NCI-H774 (cell line): Measurements from ENCODE around the gene TDG.
A peak's percentile ranks its signal among the peaks of the same experiment; 100 is the strongest.
"Not testable (repeated sequence)": the region's sequence is repeated elsewhere in the genome, so short reads cannot be mapped to it uniquely, and the experiment has no call there.

Experiments
- DNase-seq: peaks from one replicate; lab custom pipeline; 2025; lab: John Stamatoyannopoulos, UW

The TDG gene

DNA sequence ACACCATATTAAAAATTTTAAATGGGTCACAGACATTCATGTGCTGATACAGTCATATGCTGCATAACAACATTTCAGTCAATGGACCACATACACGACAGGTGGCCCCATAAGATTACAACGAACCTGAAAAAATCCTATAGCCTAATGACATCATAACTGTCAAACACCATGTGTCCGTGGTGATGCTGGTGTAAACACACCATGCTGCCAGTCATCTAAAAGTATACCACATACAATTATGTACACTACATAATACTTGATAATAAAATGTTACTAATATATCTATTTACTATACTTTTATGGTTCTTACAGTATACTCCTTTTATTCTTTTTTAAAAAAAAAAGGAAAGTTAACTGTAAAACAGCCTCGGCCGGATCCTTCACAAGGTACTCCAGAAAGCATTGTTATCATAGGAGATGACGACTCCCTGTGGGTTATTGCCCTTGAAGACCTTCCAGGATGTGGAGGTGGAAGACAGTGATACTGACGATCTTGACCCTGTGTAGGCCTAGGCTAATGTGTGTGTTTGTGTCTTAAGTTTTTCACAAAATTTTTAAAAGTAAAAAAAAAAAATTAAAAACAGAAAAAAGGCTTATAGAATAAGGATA lies 5.0 kb upstream of the TDG start:
- no peak for DNase-seq

DNA sequence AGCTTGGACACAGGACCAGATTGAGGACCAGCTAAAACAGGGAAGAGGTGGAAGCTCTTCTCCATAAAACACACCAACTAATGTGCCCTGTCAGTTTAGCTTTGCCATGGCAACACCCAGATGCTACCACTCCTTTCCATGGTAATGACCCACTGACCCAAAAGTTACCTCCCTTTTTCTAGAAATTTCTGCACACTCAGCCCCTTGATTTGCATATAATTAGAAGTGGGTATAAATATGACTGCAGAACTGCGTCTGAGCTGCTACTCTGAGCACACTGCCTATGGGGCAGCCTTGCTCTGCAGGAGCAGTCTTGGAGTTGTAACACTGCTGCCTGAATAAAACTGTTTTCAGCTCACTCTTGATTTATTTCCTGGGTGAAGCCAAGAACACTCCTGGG lies 3.2 kb upstream of the TDG start:
- DNase-seq = no peak

DNA sequence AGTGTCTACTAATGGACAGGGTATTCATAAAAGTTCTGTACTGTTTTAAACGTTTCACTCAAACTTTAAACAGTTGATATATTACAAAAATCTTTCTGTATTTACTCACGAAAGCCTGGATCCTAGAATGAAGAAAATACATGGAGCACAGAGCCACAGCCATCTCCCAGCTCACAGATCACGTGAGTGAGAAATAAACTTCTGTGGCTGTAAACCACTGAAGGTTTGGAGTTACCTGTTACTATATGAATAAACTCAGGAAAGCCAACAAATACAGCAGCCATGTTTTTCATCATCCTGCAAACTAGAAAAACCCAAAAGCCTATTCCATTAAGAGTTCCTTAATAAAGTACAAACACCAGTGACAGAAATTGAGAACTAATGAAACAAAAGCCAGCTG lies 867 bp upstream of the TDG start:
- DNase-seq = no peak

DNA sequence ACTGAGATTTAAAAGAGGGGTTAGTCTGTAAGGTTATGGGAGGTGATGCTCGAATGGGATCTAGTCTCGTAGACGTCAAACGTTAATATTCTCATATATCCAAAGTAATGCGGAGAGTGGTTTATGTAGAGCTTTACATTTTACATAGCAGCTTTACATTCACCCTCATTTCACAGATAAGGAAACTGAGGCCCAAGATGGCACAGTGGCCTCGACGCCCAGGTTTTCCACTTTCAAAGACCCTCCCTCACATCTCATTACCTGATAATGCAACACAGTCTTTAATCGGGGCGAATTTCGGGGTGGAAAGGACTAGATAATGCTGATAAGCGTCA lies 450 bp upstream of the TDG start:
- no peak for DNase-seq

DNA sequence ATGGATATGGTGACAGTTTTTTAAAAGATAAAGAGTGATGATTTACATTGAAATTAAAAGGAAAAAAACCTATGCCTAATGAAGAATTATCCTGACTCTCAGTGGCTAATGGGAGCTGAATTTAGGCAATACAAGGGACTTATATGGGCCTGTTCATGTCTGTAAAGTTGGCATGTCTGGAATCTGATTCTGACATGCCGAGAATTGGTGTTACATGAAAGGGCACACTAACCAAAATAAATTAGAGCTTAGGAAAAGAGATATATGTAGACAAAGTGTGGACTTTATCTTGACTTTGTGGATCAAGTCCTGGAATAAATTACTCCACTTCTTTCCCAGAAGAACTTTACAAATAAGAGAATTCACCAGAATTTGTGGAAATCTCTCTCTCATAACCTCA lies 1.1 kb downstream of the TDG start:
- DNase-seq = no peak

DNA sequence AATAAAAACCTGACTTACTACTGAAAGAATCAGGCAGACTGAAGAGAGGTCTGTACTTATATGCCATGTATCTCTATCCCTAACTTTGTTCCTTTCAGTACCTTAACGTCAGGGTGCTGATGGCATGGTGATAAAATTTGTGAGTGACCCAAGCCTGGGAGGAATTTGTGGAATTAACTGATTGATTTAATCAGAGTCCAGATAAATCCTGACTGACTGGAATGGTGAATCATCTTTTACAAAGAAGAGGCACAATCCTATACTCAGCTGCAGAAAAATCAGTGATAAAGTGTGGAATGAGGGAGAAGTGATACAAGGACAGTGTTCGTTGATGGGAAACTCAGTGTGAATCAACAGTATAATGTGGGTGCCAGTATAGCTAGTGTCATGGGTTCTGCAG lies 3.7 kb downstream of the TDG start:
- no peak for DNase-seq

DNA sequence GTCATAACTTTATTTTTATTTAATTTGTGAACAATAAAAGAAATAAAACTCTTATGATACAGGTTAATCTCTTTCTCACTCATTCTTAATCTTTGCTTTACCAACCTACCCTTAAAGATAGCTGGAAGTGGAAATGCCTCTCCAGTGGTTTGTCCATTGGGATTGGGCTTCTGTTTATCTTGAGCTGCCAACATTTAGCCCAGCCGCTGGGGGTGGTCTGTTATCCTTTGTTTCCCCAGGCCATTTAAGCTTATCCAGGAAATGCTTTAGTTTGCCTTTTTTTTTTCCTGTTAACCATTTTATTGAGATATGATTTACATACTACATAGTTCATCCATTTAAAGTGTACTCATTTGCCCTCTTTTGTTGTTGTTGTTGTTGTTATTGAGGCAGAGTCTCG lies 8.2 kb downstream of the TDG start:
- DNase-seq = no peak

DNA sequence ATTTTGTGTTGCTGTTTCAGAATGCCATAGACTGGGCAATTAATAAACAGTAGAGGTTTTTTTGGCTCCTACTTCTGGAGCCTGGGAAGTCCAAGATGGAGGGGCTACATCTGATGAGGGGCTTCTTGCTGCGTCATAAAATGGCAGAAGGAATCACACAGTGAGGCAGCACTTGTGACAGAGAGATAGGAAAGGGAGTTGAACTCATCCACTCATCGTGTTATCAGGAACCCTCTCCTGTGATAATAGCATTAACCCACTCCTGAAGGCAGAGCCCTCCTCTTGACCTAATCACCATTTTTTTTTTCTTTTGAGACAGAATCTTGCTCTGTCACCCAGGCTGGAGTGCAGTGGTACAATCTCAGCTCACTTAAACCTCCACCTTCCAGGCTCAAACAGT lies 9.7 kb downstream of the TDG start:
- no peak for DNase-seq

DNA sequence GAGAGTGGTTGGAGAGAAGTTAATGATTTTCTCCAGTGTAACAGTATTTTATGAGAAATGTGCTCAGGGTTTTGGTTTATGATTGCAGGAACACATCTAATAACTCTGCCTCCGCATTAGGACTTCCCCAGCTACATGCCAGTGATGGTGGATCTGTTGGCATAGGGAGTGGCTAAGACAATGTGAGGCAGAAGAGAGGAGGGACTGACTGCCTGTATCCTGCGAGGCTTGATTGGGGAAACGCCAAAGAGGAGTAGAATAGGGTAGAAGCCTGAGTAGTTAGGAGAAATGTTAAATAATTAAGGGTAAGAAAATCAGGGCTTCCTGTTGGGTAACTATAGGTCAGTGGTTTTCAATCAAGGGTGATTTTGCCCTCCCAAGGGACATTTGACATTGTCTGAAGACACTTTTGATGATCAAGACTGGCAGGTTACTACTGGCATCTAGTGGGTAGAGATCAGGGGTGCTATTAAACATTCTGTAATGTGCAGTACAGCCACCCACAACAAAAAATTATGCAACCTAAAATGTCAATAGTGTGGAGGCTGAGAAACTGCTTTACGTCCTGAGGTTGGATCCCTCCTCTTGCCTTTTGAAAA lies 12.8 kb downstream of the TDG start:
- DNase-seq = no peak

DNA sequence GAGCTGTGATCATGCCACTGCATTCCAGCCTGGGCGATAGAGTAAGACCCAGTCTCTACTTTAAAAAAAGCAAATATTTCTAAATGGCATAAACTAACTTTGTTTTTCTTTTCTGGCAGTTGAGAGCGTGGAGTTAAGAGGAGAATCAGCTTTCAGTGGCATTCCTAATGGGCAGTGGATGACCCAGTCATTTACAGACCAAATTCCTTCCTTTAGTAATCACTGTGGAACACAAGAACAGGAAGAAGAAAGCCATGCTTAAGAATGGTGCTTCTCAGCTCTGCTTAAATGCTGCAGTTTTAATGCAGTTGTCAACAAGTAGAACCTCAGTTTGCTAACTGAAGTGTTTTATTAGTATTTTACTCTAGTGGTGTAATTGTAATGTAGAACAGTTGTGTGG lies 21.2 kb downstream of the TDG start:
- no peak for DNase-seq

DNA sequence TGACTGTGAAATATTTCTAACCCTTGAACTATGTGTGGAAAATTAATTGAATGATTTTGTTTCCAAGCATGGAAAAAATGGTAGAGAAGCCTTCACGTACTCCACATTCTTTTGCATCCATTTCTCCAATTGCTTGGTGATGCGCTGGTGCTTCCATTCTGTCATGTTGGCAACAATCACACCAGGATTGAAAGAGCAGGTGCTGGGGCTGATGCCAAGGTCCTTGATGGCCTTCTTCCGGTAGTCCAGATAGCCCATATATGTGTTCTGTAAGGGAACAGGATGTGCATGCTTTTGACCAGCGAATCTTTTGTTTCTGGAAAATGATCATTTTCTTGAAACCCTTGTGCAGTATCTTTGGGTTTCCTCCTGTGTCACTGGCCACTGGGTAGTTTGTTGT lies 28.6 kb downstream of the TDG start:
- peak; percentile 19 for DNase-seq

DNA sequence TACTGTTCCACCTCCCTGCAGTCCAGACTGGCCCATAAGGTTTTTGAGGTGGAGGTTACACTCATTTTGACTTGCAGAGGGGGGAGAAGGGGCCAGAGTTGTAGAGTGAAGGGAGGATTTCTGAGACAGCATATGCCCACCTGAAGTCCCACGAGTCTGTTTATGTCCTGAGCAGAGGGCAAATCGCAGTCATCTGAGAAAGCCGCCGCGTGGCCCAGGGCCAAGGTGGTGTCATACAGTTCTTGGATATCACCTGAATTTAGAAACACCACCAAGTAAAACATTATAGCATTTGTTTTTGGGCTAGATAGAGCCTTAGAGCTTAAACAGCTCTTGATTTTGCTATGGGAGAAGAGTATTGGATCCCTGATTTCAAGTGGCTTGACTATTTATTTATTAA lies 30.9 kb downstream of the TDG start:
- DNase-seq = no peak

DNA sequence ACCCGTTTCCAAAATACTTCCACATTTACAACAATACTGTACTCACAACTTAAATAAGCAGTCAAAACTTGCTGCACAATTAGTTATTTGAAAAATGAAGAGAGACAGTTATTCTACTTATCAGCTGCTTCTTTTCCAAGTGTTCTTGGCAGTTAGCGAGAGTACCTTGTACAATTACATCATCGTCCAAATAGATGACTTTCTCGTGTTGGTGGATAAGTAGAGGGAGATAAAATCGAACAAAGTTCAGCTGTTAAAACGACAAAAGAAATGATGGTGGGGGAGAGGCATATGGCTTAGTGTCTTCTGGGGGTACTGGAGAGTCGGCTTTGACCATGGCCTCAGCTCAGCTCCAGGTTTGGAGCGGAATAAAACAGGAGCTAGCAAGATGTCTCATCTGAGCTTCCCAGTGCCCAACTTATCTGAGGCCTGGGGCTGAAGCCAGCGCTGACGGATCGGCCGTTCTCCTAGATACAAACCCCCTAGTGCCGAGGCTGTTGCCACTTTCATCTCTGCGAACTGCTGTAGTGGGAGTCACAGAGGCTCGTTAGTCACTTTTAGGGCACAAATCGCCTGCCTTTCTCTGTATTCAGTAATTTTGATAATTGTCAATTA lies 31.7 kb downstream of the TDG start:
- no peak for DNase-seq

DNA sequence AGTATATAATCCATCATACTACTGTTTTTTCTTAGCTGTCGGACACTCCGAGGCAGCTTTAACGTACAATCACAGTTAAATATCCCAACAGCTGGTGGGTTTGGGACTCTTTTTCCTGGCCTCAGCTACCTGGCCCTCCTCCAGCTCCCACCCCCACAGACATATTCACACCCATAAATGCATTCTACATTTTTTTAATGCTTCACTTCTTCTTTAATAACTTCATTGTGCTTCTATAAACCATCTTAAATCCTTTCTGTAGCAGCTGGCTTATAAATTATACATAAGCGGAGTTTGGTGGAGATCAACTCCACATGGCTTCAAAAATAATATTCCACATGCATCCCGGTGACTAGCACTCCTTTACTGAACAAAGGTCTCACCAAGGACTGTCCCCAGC lies 33.3 kb downstream of the TDG start:
- DNase-seq = no peak

DNA sequence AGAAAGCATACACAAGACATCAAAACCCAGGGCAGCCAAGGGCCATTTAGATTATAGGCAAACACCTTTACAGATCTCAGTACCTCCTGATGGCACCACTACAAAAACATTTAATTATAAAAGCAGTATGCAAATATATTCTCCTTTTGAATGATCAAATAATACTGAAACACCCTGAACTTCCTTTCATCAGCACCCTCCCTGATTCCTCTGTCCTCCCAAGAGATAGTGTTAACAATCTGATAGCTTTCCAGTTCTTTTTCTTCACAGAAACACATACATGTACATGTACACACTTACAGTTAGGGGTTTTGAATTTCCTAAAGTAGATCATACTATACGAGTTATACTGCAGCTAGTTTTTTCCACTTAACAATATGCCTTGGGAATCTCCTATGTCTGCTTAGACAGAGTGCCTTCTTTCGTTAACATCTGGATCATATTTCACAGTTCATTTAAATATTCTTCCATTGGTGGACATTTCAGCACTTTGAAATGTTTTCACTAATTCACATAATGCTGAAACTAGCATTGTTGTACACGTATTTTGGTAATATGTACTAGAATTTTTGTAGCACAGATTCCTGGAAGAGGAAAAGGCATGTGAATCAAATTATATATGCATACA lies 35.2 kb downstream of the TDG start:
- no peak for DNase-seq

DNA sequence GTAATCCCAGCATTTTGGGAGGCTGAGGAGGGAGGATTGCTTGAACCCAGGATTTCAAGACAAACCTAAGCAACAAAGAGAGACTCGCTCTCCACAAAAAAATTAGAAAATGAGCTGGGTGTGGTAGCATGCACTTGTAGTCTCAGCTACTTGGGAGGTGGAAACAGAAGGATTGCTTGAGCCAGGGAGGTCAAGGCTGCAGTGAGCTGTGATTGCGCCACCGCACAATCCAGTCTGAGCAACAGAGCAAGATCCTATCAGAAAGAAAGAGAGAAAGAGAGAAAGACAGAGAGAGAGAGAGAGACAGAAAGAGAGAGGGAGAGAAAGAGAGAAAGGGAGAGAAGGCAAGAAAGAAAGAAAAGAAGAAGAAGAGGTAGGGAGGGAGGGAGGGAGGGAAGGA lies 37.0 kb downstream of the TDG start:
- no peak for DNase-seq

DNA sequence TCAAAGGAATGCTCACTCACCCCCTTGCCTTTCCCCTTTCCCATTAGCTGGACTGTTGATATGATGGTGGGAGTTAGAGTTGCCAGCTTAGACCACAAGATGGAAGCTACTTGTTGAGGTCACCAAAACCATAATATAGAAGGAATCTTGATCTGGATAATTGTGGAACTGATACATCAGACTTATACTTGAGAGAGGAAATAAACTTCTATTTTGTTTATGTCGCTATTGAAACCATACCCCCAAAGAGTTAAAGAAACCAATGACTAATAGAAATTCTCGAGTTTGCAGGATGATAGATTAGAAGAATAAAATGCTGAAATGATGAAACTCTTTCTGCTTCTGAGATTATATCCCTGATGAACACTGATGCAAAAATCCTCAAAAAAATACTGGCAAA lies 37.9 kb downstream of the TDG start:
- no peak for DNase-seq

DNA sequence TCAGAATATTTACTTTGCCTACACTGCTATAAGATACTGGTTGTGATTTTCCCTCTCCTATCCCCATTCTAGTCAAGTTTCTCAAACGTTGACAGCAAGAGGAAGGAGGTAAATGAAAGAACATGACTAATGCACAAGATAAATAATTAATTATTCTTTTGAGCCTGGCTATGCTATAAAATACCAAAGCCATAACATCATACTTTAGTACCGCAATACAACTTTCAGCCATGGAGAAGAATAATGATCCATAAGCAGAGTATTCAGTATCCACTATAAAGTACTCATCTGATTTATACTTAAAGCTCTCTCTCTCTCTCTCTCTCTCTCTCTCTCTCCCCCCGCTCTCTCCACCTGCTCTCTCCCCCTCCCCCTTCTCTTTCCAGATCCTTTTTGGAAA lies 41.3 kb downstream of the TDG start:
- no peak for DNase-seq

DNA sequence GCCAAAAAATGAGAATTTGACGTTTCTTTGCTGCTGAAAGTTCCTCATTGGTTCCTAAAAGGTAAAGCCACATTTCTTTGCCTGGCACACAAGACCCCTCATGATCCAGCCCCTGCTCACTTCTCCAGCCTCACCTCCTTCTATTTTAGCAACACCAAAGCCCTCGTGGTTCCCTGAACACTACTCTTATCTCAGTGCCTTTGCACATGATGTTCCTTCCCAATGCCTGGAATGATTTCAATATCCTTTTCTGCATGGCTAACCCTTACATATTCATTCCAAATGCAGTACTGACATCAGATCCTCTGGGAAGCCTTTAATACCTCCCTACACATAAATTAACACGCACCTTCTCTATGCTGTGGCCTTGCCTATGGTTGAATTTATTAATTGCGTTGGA lies 44.4 kb downstream of the TDG start:
- no peak for DNase-seq

DNA sequence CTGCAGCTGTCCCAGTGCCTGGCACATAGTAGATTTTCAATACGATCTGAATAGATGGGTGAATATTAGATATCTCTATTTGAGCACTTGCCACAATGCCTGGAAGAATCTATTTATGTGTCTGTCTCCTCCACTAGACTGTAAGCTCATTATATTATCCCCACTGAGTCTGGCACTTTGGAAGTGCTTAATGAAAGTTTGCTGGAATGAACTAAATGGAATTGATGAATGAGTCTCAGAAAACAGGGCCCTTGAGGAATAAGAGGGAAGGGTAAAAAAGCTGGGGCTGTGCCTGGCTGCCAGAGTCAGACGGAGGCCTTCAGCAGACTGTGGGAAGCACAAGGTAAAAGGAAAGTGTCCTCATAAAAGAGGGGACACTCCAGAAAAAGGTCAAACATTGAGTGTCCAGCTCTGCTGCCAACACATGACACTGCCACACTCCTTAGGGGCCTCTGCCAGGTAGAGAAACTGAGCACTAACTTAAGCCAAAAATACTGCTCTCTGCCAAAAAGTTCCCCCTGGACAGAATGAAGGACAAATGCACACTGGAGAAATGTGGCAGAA lies 45.0 kb downstream of the TDG start:
- DNase-seq = no peak

DNA sequence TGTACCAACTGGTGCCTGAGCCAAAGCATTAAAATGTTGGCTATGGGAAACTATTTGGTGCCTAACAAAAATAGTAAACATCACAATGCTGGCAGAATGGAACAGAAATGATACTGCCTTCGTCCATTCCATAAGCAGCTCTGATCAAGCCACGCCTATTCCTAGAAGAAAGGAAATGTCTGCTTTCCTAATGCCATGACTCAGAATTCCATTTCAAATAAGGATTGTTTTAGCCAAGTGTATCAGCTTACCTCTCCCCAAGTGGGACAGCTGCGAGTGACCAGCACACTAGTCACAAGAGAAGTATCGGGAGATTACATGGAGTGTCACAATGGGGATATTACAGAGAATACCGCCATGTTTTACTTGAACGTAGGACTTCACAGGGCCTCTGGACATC lies 45.6 kb downstream of the TDG start:
- DNase-seq = no peak

DNA sequence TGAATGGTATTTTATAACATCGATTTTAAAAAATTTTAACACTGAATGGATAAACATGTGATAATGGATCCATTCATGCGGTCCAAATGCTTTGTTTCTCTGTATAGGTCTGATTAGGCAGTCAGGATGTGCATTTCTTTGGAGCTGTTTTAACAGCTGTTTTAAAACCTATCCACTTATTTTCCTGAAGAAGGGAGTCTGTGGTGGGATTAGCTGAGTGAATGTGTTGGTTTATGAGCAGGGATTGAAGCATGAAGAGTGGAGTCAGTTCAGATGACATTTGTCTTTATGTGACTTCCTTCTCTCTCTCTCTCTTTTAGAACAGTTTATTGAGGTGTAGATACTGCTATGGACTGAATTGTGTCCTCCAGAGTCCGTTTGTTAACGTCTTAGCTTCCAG lies 46.7 kb downstream of the TDG start:
- no peak for DNase-seq

DNA sequence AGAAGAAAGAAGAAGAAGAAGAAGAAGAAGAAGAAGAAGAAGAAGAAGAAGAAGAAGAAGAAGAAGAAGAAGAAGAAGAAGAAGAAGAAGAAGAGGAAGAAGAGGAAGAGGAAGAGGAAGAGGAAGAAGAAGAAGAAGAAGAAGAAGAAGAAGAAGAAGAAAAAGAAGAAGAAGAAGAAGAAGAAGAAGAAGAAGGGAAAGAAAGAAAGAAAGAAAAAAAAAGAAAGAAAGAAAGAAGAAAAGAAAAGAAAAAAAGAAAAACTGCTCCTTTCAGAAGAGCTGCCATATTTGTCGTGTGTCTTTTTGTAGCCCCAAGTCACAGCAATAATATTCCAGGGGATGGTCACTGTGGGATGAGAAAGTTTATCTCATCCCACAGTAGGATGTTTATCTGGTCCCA lies 56.2 kb downstream of the TDG start:
- not testable (repeated sequence) for DNase-seq
